Measurements from ENCODE around the gene SETD3.

The SETD3 gene

DNA sequence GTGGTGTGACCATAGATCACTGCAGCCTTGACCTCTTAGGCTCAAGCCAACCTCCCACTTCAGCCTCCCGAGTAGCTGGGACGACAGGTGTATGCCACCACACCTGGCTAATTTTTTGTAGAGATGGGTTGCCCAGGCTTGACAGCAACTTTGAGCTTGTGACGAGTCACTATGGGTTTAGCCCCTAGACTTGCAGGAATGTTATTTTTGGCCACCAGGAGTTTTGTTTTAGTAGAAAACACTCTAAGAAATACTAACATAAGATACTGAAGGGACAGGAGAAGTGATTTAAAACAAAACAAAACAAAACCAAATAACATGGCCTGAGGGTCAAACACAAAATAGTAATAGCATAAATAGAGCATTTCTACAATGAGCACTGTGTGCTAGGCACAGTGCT is 26.4 kb downstream of the SETD3 start:
- ChIA-PET CTCF (interaction anchor here (1.1 to 1.5 kb wide), 3 partner anchors 9 to 65 kb away, joined by 3 to 6 read pairs (median 3); no protein-coding TSS in a partner anchor), POLR2A (no interaction called here)
- no peak for DNase-seq (ENCODE audit: extremely low spot score)
- TF ChIP-seq, protein P1, sequence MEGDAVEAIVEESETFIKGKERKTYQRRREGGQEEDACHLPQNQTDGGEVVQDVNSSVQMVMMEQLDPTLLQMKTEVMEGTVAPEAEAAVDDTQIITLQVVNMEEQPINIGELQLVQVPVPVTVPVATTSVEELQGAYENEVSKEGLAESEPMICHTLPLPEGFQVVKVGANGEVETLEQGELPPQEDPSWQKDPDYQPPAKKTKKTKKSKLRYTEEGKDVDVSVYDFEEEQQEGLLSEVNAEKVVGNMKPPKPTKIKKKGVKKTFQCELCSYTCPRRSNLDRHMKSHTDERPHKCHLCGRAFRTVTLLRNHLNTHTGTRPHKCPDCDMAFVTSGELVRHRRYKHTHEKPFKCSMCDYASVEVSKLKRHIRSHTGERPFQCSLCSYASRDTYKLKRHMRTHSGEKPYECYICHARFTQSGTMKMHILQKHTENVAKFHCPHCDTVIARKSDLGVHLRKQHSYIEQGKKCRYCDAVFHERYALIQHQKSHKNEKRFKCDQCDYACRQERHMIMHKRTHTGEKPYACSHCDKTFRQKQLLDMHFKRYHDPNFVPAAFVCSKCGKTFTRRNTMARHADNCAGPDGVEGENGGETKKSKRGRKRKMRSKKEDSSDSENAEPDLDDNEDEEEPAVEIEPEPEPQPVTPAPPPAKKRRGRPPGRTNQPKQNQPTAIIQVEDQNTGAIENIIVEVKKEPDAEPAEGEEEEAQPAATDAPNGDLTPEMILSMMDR (IDR thresholded peaks at IDR 0.05; ENCODE audit: control extremely low read depth, extremely low read depth, low read depth, missing control alignments): no peak

DNA sequence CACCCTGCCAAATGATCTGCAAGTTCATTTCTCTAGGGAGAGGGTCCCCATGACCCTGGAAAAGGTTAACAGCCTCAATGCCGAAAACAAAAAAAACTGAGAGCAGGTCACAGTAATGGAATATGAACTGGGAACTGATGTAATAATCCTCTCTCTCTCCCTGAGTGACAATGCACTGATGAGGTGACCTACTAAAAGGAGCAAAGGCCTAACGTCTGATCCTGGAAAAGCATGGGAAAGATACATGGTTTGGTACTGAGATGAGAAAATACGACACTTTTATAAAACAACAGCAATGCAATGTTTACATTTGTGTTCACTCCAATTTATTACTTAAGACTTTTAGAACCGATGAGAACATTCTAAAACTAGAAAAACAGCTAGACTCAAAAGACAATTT is 27.7 kb downstream of the SETD3 start:
- TF ChIP-seq, protein P1 (IDR thresholded peaks at IDR 0.05; ENCODE audit: control extremely low read depth, extremely low read depth, low read depth, missing control alignments): no peak
- DNase-seq (ENCODE audit: extremely low spot score): no peak
- CTCF ChIA-PET: interaction anchor here (1.0 kb wide), 1 partner anchor 23 kb away, joined by 5 read pairs; no protein-coding TSS in a partner anchor
- POLR2A ChIA-PET: no interaction called here

DNA sequence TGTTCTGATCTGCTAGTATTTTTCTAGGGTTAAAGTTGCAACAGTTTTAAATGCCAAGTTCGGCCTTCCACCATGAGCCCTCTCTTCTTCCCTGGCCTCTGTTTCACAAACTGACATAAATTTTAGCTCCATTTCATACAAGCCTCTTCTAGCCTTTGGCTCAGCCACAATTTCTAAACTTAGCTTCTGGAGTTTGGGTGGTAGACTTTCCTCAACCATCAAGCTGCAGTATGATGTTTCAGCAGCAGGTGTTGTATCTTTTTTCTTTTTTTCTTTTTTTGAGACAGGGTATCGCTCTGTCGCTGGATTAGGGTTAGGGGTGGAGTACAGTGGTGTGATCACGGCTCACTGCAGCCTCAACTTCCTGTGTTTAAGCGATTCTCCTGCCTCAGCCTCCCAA is 29.4 kb downstream of the SETD3 start:
- DNase-seq (ENCODE audit: extremely low spot score): no peak
- CTCF ChIA-PET: interaction anchor here (2.0 to 3.4 kb wide), 4 partner anchors 10 to 58 kb away, joined by 5 to 9 read pairs (median 8); no protein-coding TSS in a partner anchor
- TF ChIP-seq, protein P1 (IDR thresholded peaks at IDR 0.05; ENCODE audit: control extremely low read depth, extremely low read depth, low read depth, missing control alignments): no peak
- POLR2A ChIA-PET: no interaction called here

DNA sequence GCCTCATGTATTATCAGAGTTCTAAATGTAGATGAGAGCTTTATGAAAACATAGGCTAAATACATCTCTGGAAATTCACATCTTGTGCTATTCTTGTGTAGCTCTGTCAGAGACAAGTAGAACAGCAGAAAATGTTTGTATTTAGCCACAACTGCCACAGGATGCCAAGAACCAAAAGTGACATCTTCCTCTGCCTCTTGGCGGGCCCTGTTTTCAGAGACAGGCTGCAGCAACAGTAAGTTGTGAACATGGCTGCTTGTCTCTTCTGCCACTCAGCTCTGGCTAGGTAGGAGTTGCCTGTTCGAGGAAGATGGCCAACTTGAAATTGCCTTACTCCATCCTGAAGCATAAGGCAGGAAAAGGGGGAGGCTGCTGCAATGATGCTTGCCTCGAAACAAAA is 30.4 kb downstream of the SETD3 start:
- ChIA-PET POLR2A (interaction anchor here (0.6 kb wide), 1 partner anchor 17 kb away, joined by 4 read pairs; no protein-coding TSS in a partner anchor), CTCF (interaction anchor here (1.0 to 3.4 kb wide), 5 partner anchors 10 to 178 kb away, joined by 3 to 9 read pairs (median 5); no protein-coding TSS in a partner anchor)
- DNase-seq (ENCODE audit: extremely low spot score): no peak
- TF ChIP-seq, protein P1 (IDR thresholded peaks at IDR 0.05; ENCODE audit: control extremely low read depth, extremely low read depth, low read depth, missing control alignments): no peak

DNA sequence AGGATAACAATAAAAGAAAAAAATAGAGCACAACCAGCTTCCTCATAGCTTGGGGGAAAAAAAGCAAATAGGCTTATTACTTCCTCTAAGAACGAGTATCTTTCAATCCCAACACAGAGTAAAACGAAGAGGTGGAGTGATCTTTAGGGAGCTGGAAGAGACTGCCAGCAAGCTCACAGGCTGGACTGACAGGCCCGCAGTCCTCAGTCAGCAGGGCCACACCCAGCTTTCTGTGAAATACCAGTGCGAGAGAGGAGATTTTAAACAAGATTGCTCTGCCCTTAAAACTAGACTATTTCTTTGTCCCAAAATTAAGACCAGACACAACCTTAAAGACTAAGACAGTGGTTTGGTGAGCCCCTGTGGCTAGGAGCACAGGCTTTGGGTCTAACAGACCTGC is 32.9 kb downstream of the SETD3 start:
- CTCF ChIA-PET: interaction anchor here (1.5 kb wide), 1 partner anchor 13 kb away, joined by 4 read pairs; no protein-coding TSS in a partner anchor
- POLR2A ChIA-PET: no interaction called here
- TF ChIP-seq, protein P1 (IDR thresholded peaks at IDR 0.05; ENCODE audit: control extremely low read depth, extremely low read depth, low read depth, missing control alignments): no peak
- no peak for DNase-seq (ENCODE audit: extremely low spot score)

DNA sequence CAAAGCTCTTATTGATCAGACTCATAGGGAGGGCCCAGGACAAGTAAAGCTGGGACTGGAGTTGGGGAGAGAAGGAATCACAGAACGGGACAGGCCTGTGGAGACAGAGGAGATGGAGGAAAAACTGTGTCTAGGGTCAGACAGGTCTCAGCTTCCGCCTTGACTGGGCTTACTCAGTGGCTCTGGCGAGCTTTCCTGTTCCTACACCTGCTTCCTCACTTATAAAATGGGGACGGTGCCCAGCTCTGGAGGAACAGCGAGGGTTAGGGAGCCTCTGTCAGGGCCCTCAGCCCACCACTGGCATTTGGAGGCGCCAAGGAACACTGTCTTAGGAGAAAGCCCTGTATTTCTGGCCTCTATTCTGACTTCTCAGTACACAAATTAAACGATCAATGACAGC is 34.7 kb downstream of the SETD3 start:
- ChIA-PET CTCF (interaction anchor here (1.5 to 1.6 kb wide), 3 partner anchors 8 to 29 kb away, joined by 3 to 7 read pairs (median 4); no protein-coding TSS in a partner anchor), POLR2A (no interaction called here)
- TF ChIP-seq, protein P1 (IDR thresholded peaks at IDR 0.05; ENCODE audit: control extremely low read depth, extremely low read depth, low read depth, missing control alignments): no peak
- no peak for DNase-seq (ENCODE audit: extremely low spot score)

Data from GM10248 (cell line).